AG09309 (cell line): ENCODE data around the gene BACE1-AS.
A peak's percentile ranks its signal among the peaks of the same experiment; 100 is the strongest.

Source experiments
- DNase-seq: peaks from one replicate; pipeline ENCODE4 v3.0.0-alpha.2; 2010; ENCODE audit warnings: low read depth
- H3K4me3 ChIP-seq: 2 replicates; pipeline ENCODE4 v1.5.1; 2011; ENCODE audit warnings: mild to moderate bottlenecking, low read depth, low read length, moderate library complexity; ENCODE audit not compliant: control insufficient read depth
- CTCF ChIP-seq: IDR thresholded peaks from 2 replicates; pipeline ENCODE4 v1.5.1; 2011; ENCODE audit warnings: mild to moderate bottlenecking, low read depth, low read length, inconsistent platforms; ENCODE audit not compliant: insufficient read depth, control insufficient read depth; ENCODE audit errors: missing control alignments

BACE1-AS gene

GRCh38 chr11:117303101-117303500 lies 12.0 kb downstream of the BACE1-AS start:
- no peak overlapping the region for H3K4me3 ChIP-seq

GRCh38 chr11:117303646-117304315 lies 12.6 kb downstream of the BACE1-AS start:
- H3K4me3 ChIP-seq, result no peak overlapping the region
- DNase-seq, result no peak
- no peak for TF ChIP-seq CTCF

More at GRCh38 chr11:117303101-117303500, 12.0 kb downstream of the BACE1-AS start:
- DNase-seq, result no peak
- no peak for TF ChIP-seq CTCF

- TF ChIP-seq CTCF, result no peak
- DNase-seq, result no peak
- H3K4me3 ChIP-seq, result no peak overlapping the region
Measured at GRCh38 chr11:117305145-117305544, 14.0 kb downstream of the BACE1-AS start.

GRCh38 chr11:117309310-117309709 lies 18.2 kb downstream of the BACE1-AS start:
- DNase-seq, result no peak
- TF ChIP-seq CTCF, result no peak
- no peak overlapping the region for H3K4me3 ChIP-seq

- TF ChIP-seq CTCF, result no peak
- no peak overlapping the region for H3K4me3 ChIP-seq
- no peak for DNase-seq
Measured at GRCh38 chr11:117313091-117313490, 21.9 kb downstream of the BACE1-AS start.

GRCh38 chr11:117313828-117314768 lies 23.0 kb downstream of the BACE1-AS start:
- TF ChIP-seq CTCF, result no peak
- DNase-seq, result no peak
- H3K4me3 ChIP-seq, result peak overlapping the region; percentile 89
